ENCODE results near the gene NASP. TPM values are rescaled to one million over a fixed set of nuclear protein-coding genes. Genes with fewer than 3 reads are reported as not detected.

The NASP gene
- total and polyA plus RNA-seq, 2 of the 13 experiments (the other 11 are each of a cell fraction or from before 2014, with no cell fraction given), result 132 to 256 TPM

DNA sequence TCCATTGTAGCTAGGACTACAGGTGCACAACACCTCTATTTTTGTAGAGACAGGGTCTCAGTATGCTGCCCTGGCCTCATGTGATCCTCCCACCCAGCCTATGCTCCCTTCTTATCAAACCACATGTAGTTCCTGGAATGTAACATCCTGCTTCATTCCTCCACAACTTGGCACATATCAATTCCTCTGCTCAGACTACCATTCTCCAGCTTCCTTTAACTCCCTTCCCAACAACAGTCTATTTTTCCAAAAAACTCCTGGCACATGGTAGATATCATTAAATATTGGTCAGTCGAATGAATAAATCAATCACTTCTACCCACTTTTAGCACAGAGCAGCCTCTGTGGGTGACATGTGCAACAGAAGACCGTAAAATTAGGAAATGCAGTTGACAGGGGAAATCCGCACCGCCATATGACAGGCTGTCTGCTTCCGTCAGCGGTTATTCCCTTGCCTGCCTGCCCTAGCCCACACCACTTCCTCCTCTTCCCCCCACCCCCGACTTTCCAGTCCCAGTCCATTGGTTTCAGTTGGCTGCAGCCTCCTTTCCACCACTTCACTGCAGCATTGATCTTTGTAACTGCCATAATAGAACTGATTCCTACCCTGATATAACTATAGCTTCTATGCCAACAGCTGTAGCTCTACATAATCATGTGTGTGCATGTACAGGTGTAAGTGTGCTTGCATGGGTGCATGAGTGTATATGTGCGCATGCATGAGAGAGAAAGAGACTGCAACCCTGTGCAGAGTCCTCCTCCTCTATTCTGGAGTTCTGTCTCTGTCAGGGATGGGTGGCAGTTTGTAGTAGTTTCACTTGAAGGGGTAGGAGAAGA lies 40.0 kb upstream of the NASP start (continued):
- TF ChIP-seq, protein P1, sequence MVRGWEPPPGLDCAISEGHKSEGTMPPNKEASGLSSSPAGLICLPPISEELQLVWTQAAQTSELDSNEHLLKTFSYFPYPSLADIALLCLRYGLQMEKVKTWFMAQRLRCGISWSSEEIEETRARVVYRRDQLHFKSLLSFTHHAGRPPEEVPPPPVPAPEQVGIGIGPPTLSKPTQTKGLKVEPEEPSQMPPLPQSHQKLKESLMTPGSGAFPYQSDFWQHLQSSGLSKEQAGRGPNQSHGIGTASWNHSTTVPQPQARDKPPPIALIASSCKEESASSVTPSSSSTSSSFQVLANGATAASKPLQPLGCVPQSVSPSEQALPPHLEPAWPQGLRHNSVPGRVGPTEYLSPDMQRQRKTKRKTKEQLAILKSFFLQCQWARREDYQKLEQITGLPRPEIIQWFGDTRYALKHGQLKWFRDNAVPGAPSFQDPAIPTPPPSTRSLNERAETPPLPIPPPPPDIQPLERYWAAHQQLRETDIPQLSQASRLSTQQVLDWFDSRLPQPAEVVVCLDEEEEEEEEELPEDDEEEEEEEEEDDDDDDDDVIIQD (CRISPR knock-in tag; IDR thresholded peaks at IDR 0.05; ENCODE audit: low read depth), result no peak
- TF ChIP-seq HOXA7 (CRISPR knock-in tag; IDR thresholded peaks at IDR 0.05) (no peak), ZNF747 (CRISPR knock-in tag; IDR thresholded peaks at IDR 0.05; ENCODE audit: borderline replicate concordance) (no peak), HNF4A (CRISPR knock-in tag; IDR thresholded peaks at IDR 0.05) (peak; percentile 34; the same call in 1 of the 2 replicates), RBM39 (IDR thresholded peaks at IDR 0.05; ENCODE audit: low read depth, low read length, poor library complexity, severe bottlenecking) (no peak), ZNF782 (CRISPR knock-in tag; IDR thresholded peaks at IDR 0.05; ENCODE audit: borderline replicate concordance) (no peak), ZNF781 (CRISPR knock-in tag; IDR thresholded peaks at IDR 0.05; ENCODE audit: borderline replicate concordance, not compliant biosample characterization) (no peak), SAP130 (CRISPR knock-in tag; IDR thresholded peaks at IDR 0.05; ENCODE audit: low read depth) (peak; percentile 72), MXI1 (IDR thresholded peaks at IDR 0.05; ENCODE audit: borderline replicate concordance, low read depth, low read length) (0 out of 3 replicates have a peak, but pooled peaks have one; percentile 21), HOXA3 (CRISPR knock-in tag; IDR thresholded peaks at IDR 0.05) (no peak), AKAP8 (CRISPR knock-in tag; IDR thresholded peaks at IDR 0.05) (no peak), SP5 (CRISPR knock-in tag; IDR thresholded peaks at IDR 0.05; ENCODE audit: borderline replicate concordance, low read depth) (no peak), ZNF264 (CRISPR knock-in tag; IDR thresholded peaks at IDR 0.05) (no peak), ZMYM3 (CRISPR knock-in tag; IDR thresholded peaks at IDR 0.05) (no peak; the same call in 1 of the 2 replicates)
- TF ChIP-seq, protein P2, sequence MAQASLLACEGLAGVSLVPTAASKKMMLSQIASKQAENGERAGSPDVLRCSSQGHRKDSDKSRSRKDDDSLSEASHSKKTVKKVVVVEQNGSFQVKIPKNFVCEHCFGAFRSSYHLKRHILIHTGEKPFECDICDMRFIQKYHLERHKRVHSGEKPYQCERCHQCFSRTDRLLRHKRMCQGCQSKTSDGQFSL (CRISPR knock-in tag; IDR thresholded peaks at IDR 0.05), result no peak
- TF ChIP-seq, protein P3, sequence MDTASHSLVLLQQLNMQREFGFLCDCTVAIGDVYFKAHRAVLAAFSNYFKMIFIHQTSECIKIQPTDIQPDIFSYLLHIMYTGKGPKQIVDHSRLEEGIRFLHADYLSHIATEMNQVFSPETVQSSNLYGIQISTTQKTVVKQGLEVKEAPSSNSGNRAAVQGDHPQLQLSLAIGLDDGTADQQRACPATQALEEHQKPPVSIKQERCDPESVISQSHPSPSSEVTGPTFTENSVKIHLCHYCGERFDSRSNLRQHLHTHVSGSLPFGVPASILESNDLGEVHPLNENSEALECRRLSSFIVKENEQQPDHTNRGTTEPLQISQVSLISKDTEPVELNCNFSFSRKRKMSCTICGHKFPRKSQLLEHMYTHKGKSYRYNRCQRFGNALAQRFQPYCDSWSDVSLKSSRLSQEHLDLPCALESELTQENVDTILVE (CRISPR knock-in tag; IDR thresholded peaks at IDR 0.05), result 0 out of 2 replicates have a peak, but pooled peaks have one; percentile 23
- TF ChIP-seq, protein P4, sequence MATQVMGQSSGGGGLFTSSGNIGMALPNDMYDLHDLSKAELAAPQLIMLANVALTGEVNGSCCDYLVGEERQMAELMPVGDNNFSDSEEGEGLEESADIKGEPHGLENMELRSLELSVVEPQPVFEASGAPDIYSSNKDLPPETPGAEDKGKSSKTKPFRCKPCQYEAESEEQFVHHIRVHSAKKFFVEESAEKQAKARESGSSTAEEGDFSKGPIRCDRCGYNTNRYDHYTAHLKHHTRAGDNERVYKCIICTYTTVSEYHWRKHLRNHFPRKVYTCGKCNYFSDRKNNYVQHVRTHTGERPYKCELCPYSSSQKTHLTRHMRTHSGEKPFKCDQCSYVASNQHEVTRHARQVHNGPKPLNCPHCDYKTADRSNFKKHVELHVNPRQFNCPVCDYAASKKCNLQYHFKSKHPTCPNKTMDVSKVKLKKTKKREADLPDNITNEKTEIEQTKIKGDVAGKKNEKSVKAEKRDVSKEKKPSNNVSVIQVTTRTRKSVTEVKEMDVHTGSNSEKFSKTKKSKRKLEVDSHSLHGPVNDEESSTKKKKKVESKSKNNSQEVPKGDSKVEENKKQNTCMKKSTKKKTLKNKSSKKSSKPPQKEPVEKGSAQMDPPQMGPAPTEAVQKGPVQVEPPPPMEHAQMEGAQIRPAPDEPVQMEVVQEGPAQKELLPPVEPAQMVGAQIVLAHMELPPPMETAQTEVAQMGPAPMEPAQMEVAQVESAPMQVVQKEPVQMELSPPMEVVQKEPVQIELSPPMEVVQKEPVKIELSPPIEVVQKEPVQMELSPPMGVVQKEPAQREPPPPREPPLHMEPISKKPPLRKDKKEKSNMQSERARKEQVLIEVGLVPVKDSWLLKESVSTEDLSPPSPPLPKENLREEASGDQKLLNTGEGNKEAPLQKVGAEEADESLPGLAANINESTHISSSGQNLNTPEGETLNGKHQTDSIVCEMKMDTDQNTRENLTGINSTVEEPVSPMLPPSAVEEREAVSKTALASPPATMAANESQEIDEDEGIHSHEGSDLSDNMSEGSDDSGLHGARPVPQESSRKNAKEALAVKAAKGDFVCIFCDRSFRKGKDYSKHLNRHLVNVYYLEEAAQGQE (IDR thresholded peaks at IDR 0.05; ENCODE audit: borderline replicate concordance in 1 of 2, low read depth in 1 of 2, low read length in 2 of 2), result no peak
- TF ChIP-seq, protein P5, sequence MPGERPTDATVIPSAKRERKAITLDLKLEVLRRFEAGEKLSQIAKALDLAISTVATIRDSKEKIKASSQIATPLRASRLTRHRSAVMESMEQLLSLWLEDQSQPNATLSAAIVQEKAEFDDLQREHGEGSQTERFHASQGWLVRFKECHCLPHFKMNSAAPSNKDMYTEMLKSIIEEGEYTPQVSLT (CRISPR knock-in tag; IDR thresholded peaks at IDR 0.05; ENCODE audit: borderline replicate concordance, low read depth), result no peak
- TF ChIP-seq, protein P6, sequence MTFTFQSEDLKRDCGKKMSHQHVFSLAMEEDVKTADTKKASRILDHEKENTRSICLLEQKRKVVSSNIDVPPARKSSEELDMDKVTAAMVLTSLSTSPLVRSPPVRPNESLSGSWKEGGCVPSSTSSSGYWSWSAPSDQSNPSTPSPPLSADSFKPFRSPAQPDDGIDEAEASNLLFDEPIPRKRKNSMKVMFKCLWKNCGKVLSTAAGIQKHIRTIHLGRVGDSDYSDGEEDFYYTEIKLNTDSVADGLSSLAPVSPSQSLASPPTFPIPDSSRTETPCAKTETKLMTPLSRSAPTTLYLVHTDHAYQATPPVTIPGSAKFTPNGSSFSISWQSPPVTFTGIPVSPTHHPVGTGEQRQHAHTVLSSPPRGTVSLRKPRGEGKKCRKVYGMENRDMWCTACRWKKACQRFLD (CRISPR knock-in tag; IDR thresholded peaks at IDR 0.05; ENCODE audit: borderline replicate concordance), result no peak

Measured in HepG2 (cell line).